ENCODE data around the gene PCNA.

The PCNA gene

DNA sequence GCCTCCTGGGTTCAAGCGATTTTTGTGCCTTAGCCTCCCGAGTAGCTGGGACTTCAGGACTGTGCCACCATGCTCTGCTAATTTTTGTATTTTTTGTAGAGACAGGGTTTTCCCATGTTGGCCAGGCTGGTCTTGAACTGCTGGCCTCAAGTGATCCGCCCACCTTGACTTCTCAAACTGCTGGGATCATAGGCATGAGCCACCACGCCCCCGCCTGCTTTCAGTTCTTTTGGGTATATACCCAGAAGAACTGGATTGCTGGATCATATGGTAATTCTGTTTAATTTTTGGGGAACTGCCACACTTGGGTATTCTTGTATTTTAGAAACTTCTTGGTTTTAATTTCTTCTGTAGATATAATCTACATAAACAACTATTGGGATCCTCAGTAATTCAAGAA lies 24.1 kb upstream of the PCNA start:
- DNase-seq (ENCODE audit: low read depth in 2 of 3, low spot score in 1 of 3) = peak in 2 of 3 donors; percentile 7 to 12

DNA sequence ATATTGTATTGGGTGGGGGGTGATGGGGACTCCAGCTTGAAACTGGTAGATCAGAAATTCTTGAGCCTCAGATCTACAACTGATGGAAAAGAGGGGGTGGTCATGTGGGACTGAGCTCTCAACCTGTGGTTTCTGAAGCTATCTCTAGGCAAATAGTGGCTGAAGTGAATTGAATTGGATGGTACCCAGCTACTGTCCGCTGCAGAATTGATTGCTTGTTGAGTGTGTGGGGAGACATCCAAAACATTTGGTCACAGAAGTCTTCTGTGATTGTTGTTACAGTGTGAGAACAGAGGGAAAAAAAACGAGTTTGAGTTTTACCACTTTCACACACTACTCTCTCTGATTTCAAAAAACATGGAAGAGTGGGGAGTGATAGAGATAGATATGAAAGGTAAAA lies 21.9 kb upstream of the PCNA start:
- no peak for DNase-seq (ENCODE audit: low read depth in 2 of 3, low spot score in 1 of 3)

DNA sequence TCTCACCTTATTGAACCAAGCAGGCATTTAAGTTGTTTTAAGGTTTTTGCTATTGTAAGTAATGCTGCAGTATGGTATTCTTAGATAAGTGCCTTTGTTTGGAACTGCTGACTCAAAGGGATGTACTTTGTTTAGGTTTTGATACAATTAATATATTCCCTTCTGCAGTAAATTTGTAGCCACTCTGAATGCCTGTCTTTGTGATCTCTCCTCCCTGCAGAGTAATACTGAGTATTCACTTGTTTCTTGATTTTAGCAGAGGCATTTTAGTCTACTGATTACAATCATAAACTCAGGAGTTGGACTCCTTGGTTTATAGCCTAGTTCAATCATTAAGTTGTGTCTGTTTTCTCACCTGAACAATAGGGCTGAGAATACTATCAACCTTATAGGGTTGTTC lies 20.4 kb upstream of the PCNA start:
- DNase-seq (ENCODE audit: low read depth in 2 of 3, low spot score in 1 of 3) = no peak

DNA sequence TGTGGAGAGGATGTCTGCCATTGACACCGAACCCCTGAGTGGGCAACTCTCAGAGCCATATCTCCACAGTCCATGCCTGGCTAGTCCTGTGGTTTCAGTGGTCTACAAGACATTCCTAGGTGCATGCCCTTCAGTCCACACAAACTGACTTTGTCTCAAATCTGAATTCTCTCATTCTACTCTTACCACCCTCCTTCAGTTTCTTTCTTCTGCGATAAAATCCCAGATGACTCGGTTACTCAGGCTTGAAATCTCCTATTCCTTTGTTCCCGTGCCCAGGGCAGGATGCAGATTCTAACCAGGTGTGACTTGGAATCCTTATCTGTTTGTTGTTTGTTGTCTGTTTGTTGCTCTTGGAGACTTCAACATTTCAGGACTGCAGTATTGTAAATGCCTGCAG lies 16.3 kb upstream of the PCNA start:
- DNase-seq (ENCODE audit: low read depth in 2 of 3, low spot score in 1 of 3) = no peak

DNA sequence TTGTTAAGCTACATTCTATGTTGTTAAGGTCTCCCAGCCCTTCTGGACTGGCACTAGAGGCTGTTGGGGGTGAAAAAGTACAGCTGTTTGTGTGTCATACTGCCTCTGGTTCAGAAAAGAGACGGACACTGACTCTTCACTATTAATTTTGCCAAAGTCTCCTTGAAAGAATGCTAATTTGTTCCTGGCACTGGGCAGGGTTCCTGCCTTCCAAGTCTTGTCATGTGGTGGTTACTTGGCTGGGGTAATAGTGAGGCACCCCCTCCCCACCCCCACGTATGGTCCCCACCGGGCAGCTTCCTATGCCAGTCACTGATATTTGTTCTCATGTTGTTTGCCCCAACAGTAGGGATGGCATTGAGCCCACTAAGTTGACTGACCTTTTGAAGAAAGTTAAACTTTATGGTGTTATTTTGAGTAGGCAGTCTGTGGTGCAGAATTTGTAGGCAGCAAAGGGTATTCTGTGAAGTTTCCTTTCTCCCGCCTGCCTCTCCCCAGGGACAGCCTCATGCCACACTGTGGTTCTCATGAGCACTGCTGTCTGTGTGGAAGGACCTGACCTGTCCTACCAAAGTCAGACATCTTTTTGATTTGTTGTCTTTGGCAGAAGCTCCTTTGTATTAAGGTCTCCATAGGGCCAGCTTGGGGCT lies 15.7 kb upstream of the PCNA start:
- no peak for DNase-seq (ENCODE audit: low read depth in 2 of 3, low spot score in 1 of 3)

DNA sequence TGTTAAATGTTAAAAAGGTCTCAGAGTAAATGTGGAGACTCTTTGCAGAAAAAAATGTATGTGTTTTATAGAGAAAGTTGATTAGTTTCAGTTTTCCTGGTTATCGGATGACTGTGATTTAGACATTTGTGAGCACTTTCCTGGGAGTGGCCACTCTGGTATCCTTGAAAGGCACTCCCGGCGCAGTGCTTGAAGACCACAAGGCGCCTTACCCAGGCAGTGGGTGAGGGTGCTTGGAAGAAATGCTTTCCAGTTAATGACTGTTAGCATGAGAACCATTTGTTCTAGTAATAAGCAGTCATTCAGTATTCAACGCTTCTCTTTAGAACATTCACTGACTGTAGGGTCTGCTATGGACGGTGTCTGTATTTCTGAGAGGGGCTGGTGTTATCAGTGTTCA lies 14.2 kb upstream of the PCNA start:
- no peak for DNase-seq (ENCODE audit: low read depth in 2 of 3, low spot score in 1 of 3)

DNA sequence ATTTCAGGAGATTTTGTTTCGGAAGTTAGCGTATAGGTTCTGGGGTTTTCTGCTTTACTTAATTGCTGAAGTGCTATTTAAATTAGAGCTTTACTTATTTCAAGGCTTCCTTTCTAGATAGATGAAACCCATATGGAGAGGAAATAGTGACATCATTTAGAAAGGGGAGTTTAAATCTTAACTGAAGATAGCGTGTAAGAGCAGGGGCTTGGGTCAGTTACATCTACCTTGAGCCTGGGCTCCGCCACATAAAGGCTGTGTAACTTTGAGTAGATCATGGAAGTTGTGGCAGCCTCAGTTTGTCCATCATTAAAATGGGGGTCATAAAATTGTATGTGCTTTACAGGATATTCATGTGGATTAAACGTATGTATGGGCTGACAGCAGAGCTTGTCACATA lies 11.7 kb upstream of the PCNA start:
- DNase-seq (ENCODE audit: low read depth in 2 of 3, low spot score in 1 of 3) = no peak

DNA sequence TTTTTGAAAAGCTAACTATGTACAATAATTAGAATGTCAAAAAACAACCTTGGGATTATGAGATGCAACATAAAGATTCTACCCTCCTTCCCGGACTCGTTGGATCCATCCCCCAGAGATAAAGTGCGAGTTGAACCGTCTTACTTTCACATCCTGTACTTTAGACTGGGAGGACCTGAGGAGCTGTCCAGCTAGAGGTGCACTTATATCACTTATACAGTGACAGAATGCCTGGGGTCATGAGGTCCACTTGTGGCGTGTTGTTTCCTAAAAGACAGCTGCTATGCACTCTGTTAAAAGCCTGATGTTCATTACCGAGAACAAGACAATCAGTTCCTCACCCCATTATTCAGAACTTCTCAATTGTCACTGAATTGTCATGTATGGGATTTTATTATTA lies 9.1 kb upstream of the PCNA start:
- DNase-seq (ENCODE audit: low read depth in 2 of 3, low spot score in 1 of 3) = no peak

DNA sequence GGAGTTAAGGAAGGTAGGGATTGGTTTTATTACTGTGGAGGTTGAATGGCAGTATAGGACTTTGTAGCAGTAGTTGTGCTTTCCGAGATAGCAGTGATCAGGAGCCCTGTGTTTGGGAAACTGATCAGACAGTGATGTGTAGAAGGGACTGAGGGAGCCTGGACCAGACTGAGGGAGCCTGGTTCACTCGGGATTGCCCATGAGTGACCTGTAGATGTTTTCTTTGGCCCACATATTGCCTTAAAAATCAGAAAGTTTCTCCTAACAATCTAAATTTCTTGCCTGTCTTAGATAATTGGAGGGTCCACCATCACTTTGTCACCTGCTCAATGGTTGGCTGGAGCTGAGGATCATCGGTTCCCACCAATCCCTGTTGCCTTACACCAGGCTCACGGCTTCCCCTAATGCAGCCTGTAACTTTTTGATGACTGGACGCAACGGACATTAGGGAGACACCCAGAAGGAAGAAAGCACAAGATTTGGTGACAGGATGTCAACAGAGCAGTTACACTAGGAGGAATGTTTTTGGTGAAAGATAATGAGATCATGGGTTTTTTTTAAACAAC lies 8.2 kb upstream of the PCNA start:
- DNase-seq (ENCODE audit: low read depth in 2 of 3, low spot score in 1 of 3) = no peak

DNA sequence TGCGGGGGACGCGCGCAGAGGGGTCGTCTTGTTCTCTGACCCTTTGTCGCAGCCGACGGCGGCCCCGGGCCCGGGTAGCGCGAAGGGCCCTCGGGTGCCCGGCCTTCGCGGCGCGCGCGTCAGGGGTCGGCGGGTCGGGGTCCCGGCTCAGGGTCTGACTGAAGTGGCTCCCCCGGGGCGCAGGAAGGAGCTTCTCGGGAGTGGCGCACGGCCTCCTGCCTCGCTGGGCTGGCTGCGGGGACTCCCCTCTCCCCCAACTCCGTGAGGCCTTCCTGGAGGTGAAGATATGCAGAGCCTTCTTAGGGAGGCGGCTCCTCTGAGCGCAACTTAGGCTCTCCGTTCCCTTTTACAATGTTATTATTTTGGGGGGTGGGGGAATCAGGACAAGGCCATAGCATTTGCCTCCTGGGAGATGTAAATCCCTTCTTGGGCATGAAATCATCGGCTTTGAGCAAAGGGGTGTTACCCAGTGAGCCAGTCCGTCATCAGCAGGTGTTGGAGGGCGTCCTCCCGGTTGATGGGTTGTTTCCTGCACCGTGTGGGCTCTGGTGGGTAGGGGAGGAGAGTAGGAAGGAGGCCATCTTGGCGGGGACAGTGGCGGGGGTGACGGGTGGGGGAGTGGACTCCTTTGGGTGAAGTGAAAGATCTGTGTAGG lies 7.6 kb upstream of the PCNA start:
- DNase-seq (ENCODE audit: low read depth in 2 of 3, low spot score in 1 of 3) = peak; percentile 53 to 60 (median 54)

DNA sequence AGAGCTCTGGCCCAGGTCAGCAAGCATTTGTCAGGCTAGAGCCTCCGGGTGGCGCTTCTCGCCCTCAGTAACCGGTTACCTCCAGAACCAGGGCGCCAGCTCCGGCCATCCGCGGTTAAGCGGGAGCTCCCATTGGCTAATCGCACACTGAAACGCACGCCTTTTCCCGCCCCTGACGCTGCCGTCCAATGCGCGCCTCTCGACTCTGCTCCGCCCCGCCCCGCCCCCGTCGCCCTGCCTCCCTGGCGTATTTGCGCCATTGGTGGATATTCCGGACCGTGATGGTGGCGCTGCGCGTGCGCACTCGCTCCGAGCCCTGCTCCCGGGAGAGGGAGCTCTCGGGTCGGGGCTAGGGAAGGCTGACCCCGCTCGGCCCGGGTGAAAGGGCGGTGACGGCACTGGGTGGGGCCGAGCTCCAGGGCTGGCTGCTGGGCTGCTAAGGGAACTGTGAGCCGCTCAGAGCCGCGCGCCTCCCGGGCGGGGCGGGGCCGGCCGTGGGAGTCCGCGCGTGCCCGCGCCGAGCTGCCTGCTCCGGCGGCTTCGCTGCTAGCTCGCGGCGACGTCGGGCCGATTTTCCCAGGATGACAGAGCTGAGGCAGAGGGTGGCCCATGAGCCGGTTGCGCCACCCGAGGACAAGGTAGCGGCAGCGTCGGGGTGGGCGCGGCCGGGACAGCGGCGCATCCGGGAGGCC lies 6.9 kb upstream of the PCNA start, which contains the start of gene CDS2:
Gene CDS2, plus strand, starts transcription at position 497 of the 692 bp plus-strand sequence. Its CDS starts 85 bp downstream, at position 582.
- DNase-seq (ENCODE audit: low read depth in 2 of 3, low spot score in 1 of 3) = peak; percentile 99 to 100 (median 100)

DNA sequence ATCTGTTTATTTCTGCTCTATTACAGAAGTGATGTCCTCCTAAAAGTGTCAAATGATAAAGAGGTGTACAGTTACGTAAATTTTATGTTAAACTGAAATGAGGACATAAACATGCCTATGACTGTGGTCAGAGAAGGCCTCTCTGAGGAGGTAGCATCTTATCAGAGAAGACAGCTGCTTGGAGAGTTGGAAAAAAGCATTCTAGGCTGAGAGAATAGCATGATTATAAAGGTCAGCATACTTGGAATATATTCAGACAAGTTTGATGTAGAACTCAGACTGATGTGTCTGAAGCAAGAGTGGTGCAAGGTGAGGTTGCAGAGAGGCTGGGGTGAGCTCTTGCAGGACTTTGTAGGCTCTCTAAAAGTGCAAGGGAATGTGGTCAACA lies 3.1 kb upstream of the PCNA start:
- DNase-seq (ENCODE audit: low read depth in 2 of 3, low spot score in 1 of 3) = no peak

DNA sequence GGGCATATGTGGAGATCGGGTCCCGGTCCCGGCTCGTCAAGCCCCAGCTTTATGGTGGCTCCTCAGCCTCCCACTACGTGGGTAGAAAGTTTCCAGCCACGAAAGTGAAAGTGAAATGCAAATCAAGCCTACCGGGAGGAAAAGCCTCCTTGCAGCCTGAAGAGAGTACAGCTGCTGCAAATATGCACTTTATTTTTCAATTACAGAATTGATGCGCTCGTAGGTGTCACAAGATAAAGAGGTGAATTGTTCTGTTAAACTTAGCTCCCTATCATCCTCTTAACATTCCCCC lies 373 bp upstream of the PCNA start:
- DNase-seq (ENCODE audit: low read depth in 2 of 3, low spot score in 1 of 3) = no peak

DNA sequence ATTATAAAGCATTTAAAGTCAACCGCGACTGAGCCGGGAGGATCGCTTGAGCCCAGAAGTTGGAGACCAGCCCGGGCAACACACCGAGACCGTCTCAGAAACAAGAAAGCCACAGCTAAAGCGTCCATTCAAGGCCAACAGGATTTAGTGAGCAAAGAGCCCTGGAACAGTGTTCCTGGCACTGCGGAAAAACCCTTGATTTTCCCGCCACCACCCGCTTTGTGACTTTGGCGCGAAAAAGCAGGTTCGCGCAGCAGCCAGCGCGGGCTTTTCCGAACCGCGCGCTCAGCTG lies 669 bp downstream of the PCNA start:
- DNase-seq (ENCODE audit: low read depth in 2 of 3, low spot score in 1 of 3) = no peak

DNA sequence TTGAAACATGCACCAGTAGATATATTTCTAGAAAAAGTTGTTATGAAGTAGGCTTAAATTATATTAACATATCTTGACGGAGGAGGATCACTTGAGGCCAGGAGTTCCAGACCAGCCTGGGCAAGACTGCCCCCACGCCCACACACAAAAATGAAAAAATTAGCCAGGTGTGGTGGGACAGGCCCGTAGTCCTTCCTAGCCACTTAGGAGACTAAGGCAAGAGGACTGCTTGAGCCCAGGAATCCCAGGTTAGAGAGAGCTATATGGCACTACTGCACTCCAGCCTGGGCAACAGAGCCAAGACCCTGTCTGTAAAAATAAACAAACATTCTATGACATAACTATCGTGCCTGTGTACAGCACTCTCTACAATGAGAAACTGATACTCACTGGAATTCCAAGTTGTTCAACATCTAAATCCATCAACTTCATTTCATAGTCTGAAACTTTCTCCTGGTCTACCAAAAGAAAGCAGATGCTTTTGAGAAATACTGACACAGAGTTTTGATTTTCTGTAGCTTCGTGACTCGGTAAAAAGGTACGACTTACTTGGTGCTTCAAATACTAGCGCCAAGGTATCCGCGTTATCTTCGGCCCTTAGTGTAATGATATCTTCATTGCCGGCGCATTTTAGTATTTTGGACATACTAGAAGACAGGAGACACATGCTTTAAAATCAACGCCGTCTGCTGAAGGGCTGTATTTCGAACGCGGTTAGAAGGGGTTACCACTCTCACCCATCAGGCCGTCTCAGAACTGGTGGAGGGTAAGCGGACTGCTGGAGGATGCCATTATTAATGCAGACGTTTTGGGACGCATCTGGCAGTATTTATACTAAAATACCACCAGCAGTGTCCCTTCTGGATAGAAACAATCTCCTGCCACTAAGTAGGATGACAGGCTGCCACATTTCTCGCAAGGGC lies 1.3 kb downstream of the PCNA start:
- peak in 1 of 3 donors; percentile 10 for DNase-seq (ENCODE audit: low read depth in 2 of 3, low spot score in 1 of 3)

DNA sequence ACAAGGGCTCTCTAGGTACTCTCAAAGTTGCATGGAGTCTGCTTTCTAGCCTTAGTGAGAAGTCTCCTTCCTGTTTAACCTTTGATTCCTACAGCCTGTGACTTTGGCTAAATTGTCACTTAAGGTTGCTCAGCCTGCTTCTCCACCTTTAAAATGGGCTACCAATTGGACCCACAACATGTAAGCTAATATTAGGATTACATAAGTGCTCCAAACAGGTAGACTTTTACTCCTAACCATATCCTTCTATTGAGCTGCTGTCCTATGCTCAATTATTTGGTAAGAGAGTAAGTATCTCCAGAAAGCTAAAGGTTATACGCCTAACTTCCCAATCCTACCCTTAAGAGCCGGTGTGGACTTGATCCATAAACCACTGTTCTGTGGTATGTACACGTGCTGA lies 2.9 kb downstream of the PCNA start:
- no peak for DNase-seq (ENCODE audit: low read depth in 2 of 3, low spot score in 1 of 3)

DNA sequence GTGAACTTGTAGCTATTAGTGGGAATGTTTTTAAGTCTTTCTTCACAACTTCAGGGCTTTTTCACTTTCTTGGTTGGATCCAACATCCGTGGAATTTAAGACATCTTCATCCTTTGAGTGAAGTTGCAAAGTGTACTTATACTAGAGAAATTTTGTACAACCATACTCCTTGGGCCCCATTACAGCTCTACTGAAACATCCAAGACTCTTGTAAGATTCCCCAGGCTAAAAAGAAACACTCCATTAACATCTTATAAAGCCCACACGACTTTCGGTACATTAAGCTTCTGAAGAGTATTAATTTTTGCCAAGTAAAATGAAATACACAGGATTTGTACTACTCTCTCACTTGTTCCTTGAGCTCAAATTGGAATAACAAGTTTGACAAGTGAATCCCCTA lies 5.4 kb downstream of the PCNA start:
- DNase-seq (ENCODE audit: low read depth in 2 of 3, low spot score in 1 of 3) = no peak

DNA sequence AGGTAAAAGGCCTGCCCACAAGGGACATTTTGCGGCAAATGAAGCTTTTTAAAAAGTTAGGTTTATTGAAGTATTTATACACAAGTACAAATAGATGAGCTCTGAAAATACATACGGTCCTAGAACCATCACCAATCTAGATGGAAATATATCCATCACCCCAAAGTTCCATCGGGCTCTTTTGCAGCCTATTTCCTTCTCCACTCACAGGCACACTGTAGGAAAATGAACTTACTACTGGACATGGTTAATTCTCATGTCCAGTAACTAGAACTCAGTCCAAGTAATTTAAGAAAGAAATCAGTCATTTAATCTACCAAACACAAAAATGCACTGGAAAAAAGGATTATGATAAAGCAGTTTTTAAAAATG lies 6.2 kb downstream of the PCNA start:
- no peak for DNase-seq (ENCODE audit: low read depth in 2 of 3, low spot score in 1 of 3)

DNA sequence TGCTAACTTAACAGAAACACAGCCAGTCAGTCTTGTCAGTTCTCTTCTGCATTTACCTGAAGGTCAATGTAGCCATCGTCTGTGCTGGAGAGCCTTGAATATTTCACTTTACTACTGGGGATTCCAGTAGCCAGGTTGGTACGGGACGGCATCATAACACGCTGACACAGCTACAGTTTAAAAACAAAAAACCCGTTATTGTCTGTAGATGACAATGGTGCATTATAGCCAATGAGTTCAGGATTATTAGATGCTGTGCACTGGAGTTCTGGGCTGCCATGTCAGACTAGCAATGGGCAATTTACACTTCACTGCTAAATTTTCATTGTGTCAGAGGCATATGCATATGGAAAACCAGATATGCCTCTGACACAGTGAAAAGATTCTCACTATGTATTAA lies 10.5 kb downstream of the PCNA start:
- DNase-seq (ENCODE audit: low read depth in 2 of 3, low spot score in 1 of 3) = no peak

DNA sequence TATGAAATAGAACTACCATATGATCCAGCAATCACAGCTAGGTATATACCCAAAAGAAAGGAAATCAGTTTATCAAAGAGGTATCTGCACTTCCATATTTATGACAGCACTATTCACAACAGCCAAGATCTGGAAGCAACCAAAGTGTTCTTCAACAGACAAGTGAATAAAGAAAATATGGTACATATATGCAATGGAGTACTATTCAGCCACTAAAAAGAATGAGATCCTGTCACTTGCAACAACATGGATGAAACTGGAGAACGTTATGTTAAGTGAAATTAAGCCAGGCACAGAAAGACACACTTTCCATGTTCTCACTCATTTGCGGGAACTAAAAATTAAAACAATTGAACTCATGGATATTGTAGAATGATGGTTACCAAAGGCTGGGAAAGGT lies 15.3 kb downstream of the PCNA start:
- DNase-seq (ENCODE audit: low read depth in 2 of 3, low spot score in 1 of 3) = no peak

DNA sequence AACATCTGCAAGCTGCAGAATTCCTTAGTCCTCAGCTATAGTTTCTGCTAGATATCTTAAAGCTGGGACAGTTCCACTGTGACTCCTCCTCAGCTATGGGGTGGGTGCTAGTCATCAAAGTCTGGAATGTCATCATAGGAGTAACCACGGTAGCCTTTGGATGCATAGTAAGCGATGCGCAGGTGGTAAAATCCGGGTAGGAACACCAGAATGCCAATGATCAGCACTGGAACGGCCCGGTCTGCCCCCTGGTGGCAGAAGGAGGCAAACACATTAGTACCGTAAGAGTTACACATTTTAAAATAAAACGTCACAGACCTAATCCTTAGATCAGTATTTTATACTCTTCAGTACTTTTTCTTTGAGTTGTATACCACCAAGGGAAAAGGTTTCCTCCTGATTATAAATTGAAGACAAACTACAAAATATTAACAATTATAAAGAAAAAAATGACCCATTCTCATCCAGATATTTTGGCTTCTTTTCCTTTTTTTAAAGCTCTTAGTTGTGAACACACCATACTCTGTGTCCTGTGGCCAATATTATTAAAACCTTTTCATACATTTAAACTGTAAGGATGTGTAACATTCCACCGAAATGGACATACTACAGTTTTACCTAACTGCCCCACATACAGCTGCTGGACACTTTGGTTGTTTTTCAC lies 18.9 kb downstream of the PCNA start:
- DNase-seq (ENCODE audit: low read depth in 2 of 3, low spot score in 1 of 3) = peak; percentile 52 to 79 (median 67)
